GM20000 (cell line): ENCODE results near the gene ENDOV.
"Not testable (repeated sequence)": the region's sequence is repeated elsewhere in the genome, so short reads cannot be mapped to it uniquely, and the experiment has no call there.

Experiments used
- DNase-seq: peaks from one replicate; pipeline ENCODE4 v3.0.0; 2012; ENCODE audit warnings: low spot score
- TF ChIP-seq, protein P1 (sequence below): IDR thresholded peaks from 2 replicates; pipeline ENCODE4 v1.5.1; 2012; ENCODE audit warnings: mild to moderate bottlenecking, control low read depth; ENCODE audit errors: extremely low read depth, missing control alignments

The ENDOV gene

DNA sequence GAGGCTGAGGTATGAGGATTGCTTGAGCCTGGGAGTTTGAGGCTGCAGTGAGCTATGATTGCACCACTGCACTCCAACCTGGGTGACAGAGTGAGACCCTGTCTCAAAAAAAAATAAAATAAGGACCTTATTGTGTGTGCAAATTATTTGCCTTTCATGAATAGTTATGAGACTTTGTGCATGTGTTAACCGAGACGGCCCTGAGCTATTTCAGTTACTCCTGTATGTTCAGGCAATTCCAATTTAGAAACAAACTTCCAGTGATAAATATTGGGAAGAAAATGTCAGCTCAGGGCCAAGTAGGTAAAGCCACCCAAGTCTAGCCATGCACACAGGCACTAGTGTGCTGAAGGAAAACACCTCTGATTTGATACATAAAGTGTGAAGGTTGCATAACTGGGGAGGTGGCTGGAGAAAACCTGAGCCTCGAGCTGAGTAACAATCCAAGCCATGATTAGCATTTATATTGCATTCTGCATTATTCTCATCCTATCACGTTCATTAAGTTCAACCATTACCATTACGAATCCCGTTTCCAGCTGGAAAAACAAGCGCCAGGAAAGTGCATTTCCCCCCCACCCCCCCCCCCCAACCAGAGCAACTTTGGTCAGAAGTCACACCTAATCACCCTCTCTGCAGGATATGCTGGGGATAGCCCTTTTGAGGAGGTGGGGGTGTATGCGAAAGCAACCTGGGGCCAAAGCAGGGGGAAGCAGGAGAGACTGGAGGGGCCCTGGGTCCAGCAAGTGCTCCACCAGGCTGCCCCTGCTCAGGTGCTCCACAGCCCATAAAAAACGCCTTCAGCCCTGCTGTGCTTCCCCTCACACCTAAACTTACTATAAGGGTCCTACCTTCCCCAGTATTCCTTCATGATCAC is 18.6 kb upstream of the ENDOV start:
- TF ChIP-seq, protein P1, sequence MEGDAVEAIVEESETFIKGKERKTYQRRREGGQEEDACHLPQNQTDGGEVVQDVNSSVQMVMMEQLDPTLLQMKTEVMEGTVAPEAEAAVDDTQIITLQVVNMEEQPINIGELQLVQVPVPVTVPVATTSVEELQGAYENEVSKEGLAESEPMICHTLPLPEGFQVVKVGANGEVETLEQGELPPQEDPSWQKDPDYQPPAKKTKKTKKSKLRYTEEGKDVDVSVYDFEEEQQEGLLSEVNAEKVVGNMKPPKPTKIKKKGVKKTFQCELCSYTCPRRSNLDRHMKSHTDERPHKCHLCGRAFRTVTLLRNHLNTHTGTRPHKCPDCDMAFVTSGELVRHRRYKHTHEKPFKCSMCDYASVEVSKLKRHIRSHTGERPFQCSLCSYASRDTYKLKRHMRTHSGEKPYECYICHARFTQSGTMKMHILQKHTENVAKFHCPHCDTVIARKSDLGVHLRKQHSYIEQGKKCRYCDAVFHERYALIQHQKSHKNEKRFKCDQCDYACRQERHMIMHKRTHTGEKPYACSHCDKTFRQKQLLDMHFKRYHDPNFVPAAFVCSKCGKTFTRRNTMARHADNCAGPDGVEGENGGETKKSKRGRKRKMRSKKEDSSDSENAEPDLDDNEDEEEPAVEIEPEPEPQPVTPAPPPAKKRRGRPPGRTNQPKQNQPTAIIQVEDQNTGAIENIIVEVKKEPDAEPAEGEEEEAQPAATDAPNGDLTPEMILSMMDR, result no peak
- DNase-seq, result no peak

DNA sequence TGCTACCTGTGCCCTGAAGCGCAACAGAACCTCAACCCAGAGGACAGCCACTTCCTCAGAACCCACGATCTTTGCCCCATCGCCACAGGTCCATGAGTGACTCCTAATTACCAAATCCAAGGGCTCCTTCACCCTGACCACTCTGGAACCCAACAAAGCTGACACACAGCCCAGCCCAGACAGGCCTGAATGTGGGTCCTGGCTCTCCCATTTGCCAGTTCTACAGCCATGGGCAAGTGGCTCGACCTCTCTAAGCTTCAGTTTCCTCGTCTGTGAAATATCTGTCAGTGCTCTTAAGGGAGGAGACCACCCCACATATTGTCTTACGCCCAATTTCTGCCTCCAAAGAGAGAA is 18.0 kb upstream of the ENDOV start:
- DNase-seq, result no peak
- TF ChIP-seq, protein P1, result no peak

DNA sequence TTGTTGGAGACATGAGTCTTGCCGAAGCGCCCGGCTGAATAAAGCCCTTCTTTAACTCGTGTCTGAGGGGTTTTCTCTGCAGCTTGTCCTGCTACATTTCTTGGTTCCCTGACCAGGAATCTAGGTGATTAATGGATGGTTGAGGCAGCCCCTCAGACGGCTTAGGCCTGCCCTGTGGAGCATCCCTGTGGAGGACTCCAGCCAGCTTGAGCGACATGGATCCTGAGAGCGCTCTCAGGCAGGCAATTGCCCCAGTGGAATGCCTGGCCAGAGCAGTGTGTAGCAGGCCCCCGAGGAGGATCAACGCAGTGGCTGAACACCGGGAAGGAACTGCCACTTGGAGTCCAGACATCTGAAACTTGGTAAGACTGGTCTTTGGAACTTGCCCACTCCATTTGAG is 17.3 kb upstream of the ENDOV start:
- DNase-seq, result no peak
- TF ChIP-seq, protein P1, result no peak

DNA sequence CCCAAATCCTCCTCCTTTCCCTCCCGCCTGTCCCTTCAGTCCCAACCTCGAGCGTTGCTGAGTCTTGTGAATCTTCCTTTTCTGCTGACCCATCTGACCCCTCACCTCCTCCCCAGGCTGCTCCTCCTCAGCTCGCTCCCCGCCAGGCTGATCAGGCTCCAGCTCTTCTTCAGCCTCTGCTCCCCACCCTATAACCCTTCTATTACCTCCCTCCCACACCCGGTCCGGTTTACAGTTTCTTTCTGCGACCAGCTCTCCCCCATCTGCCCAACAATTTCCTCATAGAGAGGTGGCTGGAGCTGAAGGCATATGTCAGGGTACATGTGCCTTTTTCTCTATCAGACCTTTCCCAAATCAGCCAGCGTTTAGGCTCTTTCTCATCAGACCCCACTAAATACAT is 13.9 kb upstream of the ENDOV start:
- DNase-seq, result not testable (repeated sequence)

DNA sequence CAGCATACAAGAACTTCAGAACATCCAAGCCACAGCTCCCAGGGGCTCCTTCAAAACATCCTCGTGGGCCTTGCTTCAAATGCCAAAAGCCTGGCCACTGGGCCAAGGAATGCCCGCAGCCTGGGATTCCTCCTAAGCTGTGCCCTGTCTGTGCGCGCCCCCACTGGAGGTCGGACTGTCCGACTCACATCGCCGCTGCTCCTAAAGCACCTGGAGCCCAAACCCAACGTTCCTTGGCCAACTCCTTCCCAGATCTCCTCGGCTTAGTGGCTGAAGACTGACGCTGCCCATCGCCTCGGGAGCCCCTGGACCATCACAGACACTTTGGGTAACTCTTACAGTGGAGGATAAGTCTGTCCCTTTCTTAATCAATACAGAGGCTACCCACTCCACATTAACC is 12.9 kb upstream of the ENDOV start:
- not testable (repeated sequence) for DNase-seq

DNA sequence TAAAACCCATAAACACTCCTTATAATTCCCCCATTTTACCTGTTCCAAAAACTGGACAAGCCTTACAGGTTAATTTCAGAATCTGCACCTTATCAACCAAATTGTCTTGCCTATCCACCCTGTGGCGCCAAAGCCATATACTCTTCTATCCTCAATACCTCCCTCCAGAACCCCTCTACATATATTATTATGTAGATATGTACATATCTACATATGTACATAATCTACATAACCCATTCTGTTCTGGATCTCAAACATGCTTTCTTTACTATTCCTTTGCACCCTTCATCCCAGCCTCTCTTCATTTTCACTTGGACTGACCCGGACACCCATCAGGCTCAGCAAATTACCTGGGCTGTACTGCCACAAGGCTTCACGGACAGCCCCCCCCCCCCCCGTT is 12.0 kb upstream of the ENDOV start:
- TF ChIP-seq, protein P1, result no peak
- DNase-seq, result no peak

DNA sequence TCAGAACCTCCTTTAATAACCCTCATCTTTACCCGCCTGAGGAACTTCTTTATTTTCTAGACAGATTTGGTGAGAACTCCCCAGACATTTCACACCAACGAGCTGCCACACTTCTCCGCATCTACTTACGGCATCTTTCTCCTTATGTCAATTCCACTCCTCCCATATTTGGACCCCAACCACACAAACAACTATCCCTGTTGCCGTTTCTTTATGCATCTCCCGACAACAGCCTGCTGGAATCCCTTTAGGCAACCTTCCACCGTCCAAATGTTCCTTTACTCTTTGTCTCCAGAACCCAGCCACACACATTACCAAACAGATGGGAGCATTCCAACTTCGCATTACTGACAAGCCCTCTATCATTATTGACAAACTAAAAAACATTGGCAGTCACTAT is 8.8 kb upstream of the ENDOV start:
- TF ChIP-seq, protein P1, result no peak
- no peak for DNase-seq

DNA sequence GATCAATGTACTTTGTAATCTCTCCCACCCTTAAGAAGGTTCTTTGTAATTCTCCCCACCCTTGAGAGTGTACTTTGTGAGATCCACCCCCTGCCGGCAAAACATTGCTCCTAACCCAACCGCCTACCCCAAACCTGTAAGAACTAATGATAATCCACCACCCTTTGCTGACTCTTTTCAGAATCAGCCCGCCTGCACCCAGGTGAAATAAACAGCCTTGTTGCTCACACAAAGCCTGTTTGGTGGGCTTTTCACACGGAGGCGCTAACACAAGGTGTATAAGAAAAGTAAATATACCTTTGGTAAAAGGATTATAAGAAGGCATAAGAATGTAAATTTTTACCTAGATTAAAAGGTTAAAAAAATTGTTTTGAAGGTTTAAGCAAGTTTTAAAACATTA is 7.0 kb upstream of the ENDOV start:
- not testable (repeated sequence) for DNase-seq

DNA sequence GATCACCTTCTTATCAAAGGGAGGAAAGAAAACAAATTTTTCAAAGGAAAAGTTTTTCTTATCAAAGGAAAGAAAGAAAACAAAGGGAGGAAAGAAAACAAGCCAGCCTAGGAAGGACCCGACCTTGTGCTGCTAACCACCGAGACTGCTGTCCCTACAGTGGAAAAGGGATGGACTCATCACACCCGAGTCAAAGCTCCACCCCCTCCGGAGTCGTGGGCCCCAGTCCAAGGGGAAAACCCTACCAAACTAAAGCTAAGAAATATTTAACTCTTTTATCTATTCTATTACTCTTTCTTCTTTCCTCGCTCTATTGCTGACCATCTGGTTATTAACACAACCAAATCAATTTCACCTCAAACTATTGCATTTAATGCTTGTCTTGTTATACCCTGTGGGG is 6.1 kb upstream of the ENDOV start:
- TF ChIP-seq, protein P1, result no peak
- no peak for DNase-seq
